GM10248 (cell line): ENCODE data around the gene TMED10.
A peak's percentile ranks its signal among the peaks of the same experiment; 100 is the strongest.

Experiments
- CTCF ChIA-PET: fragments of 300-600 bp; sonication (Branson Sonifier 250); formaldehyde crosslinking; extraction: SDS; loops from one replicate; lab custom pipeline; 2021; ENCODE audit warnings: antibody characterized with exemption; lab: Yijun Ruan, JAX
- POLR2A ChIA-PET: fragments of 350-650 bp; sonication (Branson Sonifier 250); formaldehyde crosslinking; extraction: SDS; loops from one replicate; lab custom pipeline; 2020; ENCODE audit warnings: antibody characterized with exemption; lab: Yijun Ruan, JAX
- DNase-seq: peaks from one replicate; pipeline ENCODE4 v3.0.0; 2012; ENCODE audit errors: extremely low spot score
- CTCF ChIP-seq: IDR thresholded peaks from 2 replicates; pipeline ENCODE4 v1.5.1; 2012; ENCODE audit warnings: mild to moderate bottlenecking, low read depth; ENCODE audit errors: extremely low read depth, missing control alignments, control extremely low read depth

The TMED10 gene

GRCh38 chr14:75150150-75150549, 26.3 kb downstream of the TMED10 start:
- POLR2A ChIA-PET = no interaction called here
- no peak for DNase-seq
- CTCF ChIA-PET = no interaction called here
- TF ChIP-seq CTCF = no peak

- POLR2A ChIA-PET = no interaction called here
- TF ChIP-seq CTCF = no peak
- DNase-seq = no peak
- CTCF ChIA-PET = interaction anchor here (1.0 kb wide), 1 partner anchor 149 kb away, joined by 3 read pairs; no protein-coding TSS in a partner anchor
Observed at GRCh38 chr14:75147423-75148071, 28.9 kb downstream of the TMED10 start.

GRCh38 chr14:75144944-75145343, 31.5 kb downstream of the TMED10 start:
- no peak for TF ChIP-seq CTCF
- DNase-seq = no peak
- POLR2A ChIA-PET = no interaction called here
- CTCF ChIA-PET = interaction anchor here (0.9 to 11.8 kb wide), 3 partner anchors 14 to 163 kb away, joined by 3 to 111 read pairs (median 7); no protein-coding TSS in a partner anchor

- no peak for TF ChIP-seq CTCF
- no peak for DNase-seq
- ChIA-PET CTCF (interaction anchor here (1.1 to 11.8 kb wide), 6 partner anchors 13 to 345 kb away, joined by 3 to 111 read pairs (median 4); no protein-coding TSS in a partner anchor), POLR2A (interaction anchor here (0.7 kb wide), 1 partner anchor 325 kb away, joined by 4 read pairs; no protein-coding TSS in a partner anchor)
Observed at GRCh38 chr14:75143761-75144527, 32.5 kb downstream of the TMED10 start.

- POLR2A ChIA-PET = no interaction called here
- TF ChIP-seq CTCF = no peak
- CTCF ChIA-PET = interaction anchor here (1.5 to 11.8 kb wide), 4 partner anchors 42 to 200 kb away, joined by 3 to 111 read pairs (median 7); no protein-coding TSS in a partner anchor
- no peak for DNase-seq
Observed at GRCh38 chr14:75142494-75142893, 33.9 kb downstream of the TMED10 start.

- ChIA-PET CTCF (interaction anchor here (1.2 to 11.8 kb wide), 7 partner anchors 10 to 419 kb away, joined by 3 to 111 read pairs (median 5); no protein-coding TSS in a partner anchor), POLR2A (no interaction called here)
- peak; percentile 36 for TF ChIP-seq CTCF
- no peak for DNase-seq
Observed at GRCh38 chr14:75141967-75142366, 34.4 kb downstream of the TMED10 start.
